ENCODE measurements around the gene ITPR3.

ITPR3 gene

DNA sequence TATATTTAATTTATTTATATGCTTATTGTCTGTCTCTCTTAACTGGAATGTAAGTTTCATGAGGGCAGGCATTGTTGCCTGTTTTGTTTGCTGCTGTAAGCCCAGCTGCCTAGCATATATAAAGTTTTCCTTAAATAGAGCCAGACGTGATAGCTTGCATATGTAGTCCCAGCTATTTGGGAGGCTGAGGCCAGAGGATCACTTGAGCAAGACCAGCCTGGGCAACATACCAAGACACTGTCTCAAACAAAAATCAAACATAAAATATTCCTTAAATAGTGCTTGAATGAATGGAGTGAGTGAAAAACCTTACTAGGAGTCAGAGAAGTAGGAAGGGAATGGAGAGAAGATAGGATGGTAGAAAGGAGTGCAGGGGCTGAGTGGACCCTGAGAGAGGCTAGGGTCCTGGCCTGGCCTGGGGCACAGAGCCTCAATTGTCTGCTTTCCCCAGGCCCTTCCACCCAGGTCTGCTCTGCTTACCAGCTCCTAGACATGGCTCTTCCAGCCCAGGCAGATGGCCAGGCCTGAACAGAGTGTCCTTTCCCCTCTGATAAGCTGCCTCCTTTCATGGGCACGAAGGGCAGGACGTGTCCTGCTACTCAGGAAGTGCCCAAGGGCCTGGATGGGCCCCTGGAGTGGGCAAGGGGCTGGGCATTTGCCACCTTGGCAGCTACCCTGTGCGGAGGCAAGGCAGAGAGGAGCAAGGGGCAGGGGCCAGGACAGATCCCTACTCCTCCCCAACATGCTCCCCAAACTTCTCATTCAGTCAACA lies 23.4 kb upstream of the ITPR3 start:
- DNase-seq (ENCODE audit: low read depth), result no peak
- no peak overlapping the region for H3K4me3 ChIP-seq (ENCODE audit: low read length)
- TF ChIP-seq, protein P1, sequence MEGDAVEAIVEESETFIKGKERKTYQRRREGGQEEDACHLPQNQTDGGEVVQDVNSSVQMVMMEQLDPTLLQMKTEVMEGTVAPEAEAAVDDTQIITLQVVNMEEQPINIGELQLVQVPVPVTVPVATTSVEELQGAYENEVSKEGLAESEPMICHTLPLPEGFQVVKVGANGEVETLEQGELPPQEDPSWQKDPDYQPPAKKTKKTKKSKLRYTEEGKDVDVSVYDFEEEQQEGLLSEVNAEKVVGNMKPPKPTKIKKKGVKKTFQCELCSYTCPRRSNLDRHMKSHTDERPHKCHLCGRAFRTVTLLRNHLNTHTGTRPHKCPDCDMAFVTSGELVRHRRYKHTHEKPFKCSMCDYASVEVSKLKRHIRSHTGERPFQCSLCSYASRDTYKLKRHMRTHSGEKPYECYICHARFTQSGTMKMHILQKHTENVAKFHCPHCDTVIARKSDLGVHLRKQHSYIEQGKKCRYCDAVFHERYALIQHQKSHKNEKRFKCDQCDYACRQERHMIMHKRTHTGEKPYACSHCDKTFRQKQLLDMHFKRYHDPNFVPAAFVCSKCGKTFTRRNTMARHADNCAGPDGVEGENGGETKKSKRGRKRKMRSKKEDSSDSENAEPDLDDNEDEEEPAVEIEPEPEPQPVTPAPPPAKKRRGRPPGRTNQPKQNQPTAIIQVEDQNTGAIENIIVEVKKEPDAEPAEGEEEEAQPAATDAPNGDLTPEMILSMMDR (conservative IDR thresholded peaks at IDR 0.05; ENCODE audit: low read depth, low read length), result no peak

GRCh38 chr6:33599413-33599938 lies 21.6 kb upstream of the ITPR3 start:
- no peak overlapping the region for H3K4me3 ChIP-seq (ENCODE audit: low read length)
- TF ChIP-seq, protein P1 (conservative IDR thresholded peaks at IDR 0.05; ENCODE audit: low read depth, low read length), result no peak
- DNase-seq (ENCODE audit: low read depth), result no peak

- no peak for DNase-seq (ENCODE audit: low read depth)
- TF ChIP-seq, protein P1 (conservative IDR thresholded peaks at IDR 0.05; ENCODE audit: low read depth, low read length), result no peak
- H3K4me3 ChIP-seq (ENCODE audit: low read length), result no peak overlapping the region
Observed at GRCh38 chr6:33600761-33601160, 20.4 kb upstream of the ITPR3 start.

DNA sequence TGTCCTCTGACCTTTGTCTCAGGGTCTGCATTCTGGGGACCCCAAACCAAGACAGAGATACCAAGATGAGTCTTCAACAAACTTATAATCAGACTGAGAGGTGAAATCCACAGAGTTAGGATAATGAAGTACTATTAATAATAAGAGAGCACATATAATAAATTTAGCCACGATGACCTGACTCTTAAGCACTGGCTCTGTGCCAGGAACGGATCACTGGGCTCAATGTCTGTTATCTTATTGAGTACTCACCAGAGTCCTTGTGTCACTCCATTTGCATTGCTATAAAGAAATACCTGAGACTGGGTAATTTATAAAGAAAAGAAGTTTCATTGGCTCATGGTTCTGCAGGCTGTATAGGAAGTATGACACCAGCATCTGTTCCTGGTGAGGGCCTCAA lies 18.9 kb upstream of the ITPR3 start:
- no peak for DNase-seq (ENCODE audit: low read depth)
- H3K4me3 ChIP-seq (ENCODE audit: low read length), result no peak overlapping the region
- TF ChIP-seq, protein P1 (conservative IDR thresholded peaks at IDR 0.05; ENCODE audit: low read depth, low read length), result no peak

- H3K4me3 ChIP-seq (ENCODE audit: low read length), result no peak overlapping the region
- TF ChIP-seq, protein P1 (conservative IDR thresholded peaks at IDR 0.05; ENCODE audit: low read depth, low read length), result no peak
- no peak for DNase-seq (ENCODE audit: low read depth)
Observed at GRCh38 chr6:33604941-33605854, 15.9 kb upstream of the ITPR3 start.

GRCh38 chr6:33606642-33607041 lies 14.5 kb upstream of the ITPR3 start:
- TF ChIP-seq, protein P1 (conservative IDR thresholded peaks at IDR 0.05; ENCODE audit: low read depth, low read length), result no peak
- DNase-seq (ENCODE audit: low read depth), result no peak
- no peak overlapping the region for H3K4me3 ChIP-seq (ENCODE audit: low read length)
